Neutrophil (primary cell): ENCODE data around the gene GET3.
A peak's percentile ranks its signal among the peaks of the same experiment; 100 is the strongest.
"Not testable (repeated sequence)": the region's sequence is repeated elsewhere in the genome, so short reads cannot be mapped to it uniquely, and the experiment has no call there.

Experiments
- H3K27ac ChIP-seq: fragments of 200-600 bp; sonication (generic); 2 replicates; pipeline ENCODE4 v1.5.1; 2016; ENCODE audit warnings: mild to moderate bottlenecking, moderate library complexity
- H3K27me3 ChIP-seq: fragments of 200-600 bp; sonication (generic); 2 replicates; pipeline ENCODE4 v1.6.0; 2016; ENCODE audit warnings: mild to moderate bottlenecking
- H3K36me3 ChIP-seq: fragments of 200-600 bp; sonication (generic); 2 replicates; pipeline ENCODE4 v1.5.1; 2017
- H3K4me1 ChIP-seq, 2 experiments: fragments of 200-600 bp in 1 of 2; sonication (generic) in 1 of 2; 1 replicate in 1 of 2; 2 replicates in 1 of 2; pipeline versions ENCODE4 v1.5.1 to v1.6.1; 2013 to 2016; ENCODE audit warnings: low read depth in 1 of 2, low read length in 1 of 2, mild to moderate bottlenecking in 1 of 2, moderate library complexity in 1 of 2; ENCODE audit not compliant: control insufficient read depth in 1 of 2, insufficient read depth in 1 of 2
- H3K4me3 ChIP-seq, 2 experiments: fragments of 200-600 bp in 1 of 2; sonication (generic) in 1 of 2; 1 replicate in 1 of 2; 2 replicates in 1 of 2; pipeline ENCODE4 v1.5.1; 2013 to 2016; ENCODE audit warnings: low read depth in 1 of 2, low read length in 1 of 2, mild to moderate bottlenecking in 1 of 2, moderate library complexity in 1 of 2
- H3K9me3 ChIP-seq: fragments of 200-600 bp; sonication (generic); 2 replicates; pipeline ENCODE4 v1.5.1; 2016
- CTCF ChIP-seq: fragments of 200-600 bp; sonication (generic); IDR thresholded peaks from 2 replicates; pipeline ENCODE4 v1.5.1; 2016; ENCODE audit warnings: antibody characterized with exemption

GET3 gene

GRCh38 chr19:12794196-12794941 lies 57.1 kb downstream of the GET3 start:
- Histone ChIP-seq H3K27ac (peak overlapping the region; percentile 100), H3K36me3 (peaks cover 8% of the 10 kb centered on the region), H3K27me3 (no peaks in the 10 kb centered on the region), H3K4me3 (peak overlapping the region; percentile 87 to 99), H3K4me1 (peaks cover 25 to 34% of the 10 kb centered on the region in 2 experiments), H3K9me3 (no peaks in the 10 kb centered on the region)
- no peak for TF ChIP-seq CTCF

GRCh38 chr19:12794971-12795381 lies 57.7 kb downstream of the GET3 start:
- Histone ChIP-seq H3K36me3 (peaks cover 8% of the 10 kb centered on the region), H3K4me1 (peaks cover 25 to 33% of the 10 kb centered on the region in 2 experiments), H3K27me3 (peaks cover 6% of the 10 kb centered on the region), H3K9me3 (no peaks in the 10 kb centered on the region), H3K4me3 (peak overlapping the region; percentile 87 to 99), H3K27ac (peak overlapping the region; percentile 100)
- no peak for TF ChIP-seq CTCF

- Histone ChIP-seq H3K4me1 (peaks cover 34% of the 10 kb centered on the region in 2 experiments), H3K4me3 (peak overlapping the region; percentile 47 to 52), H3K9me3 (no peaks in the 10 kb centered on the region), H3K27ac (peak overlapping the region; percentile 65), H3K27me3 (peaks cover 20% of the 10 kb centered on the region), H3K36me3 (peaks cover 8% of the 10 kb centered on the region)
- peak; percentile 96 for TF ChIP-seq CTCF
These were observed 59.1 kb downstream of the GET3 start for GRCh38 chr19:12796146-12797071.

GRCh38 chr19:12797141-12797587 lies 59.9 kb downstream of the GET3 start:
- Histone ChIP-seq H3K9me3 (no peaks in the 10 kb centered on the region), H3K27ac (no peak overlapping the region), H3K4me1 (peaks cover 41% of the 10 kb centered on the region in 2 experiments), H3K36me3 (peaks cover 8% of the 10 kb centered on the region), H3K27me3 (peaks cover 28% of the 10 kb centered on the region), H3K4me3 (no peak overlapping the region)
- TF ChIP-seq CTCF, result no peak

- H3K27ac ChIP-seq, H3K4me3 ChIP-seq, H3K36me3 ChIP-seq, H3K9me3 ChIP-seq: not testable (repeated sequence)
- H3K27me3 ChIP-seq, result peaks cover 32% of the 10 kb centered on the region
- peaks cover 42 to 43% of the 10 kb centered on the region in 2 experiments for H3K4me1 ChIP-seq
These were observed 60.3 kb downstream of the GET3 start for GRCh38 chr19:12797607-12798006.
